Measurements from ENCODE around the gene ELOVL4. TPM values are rescaled to one million over a fixed set of nuclear protein-coding genes. Genes with fewer than 3 reads are reported as not detected.

Gene ELOVL4
- total RNA-seq, 1 donor from 2014 or later = 6.1 TPM

DNA sequence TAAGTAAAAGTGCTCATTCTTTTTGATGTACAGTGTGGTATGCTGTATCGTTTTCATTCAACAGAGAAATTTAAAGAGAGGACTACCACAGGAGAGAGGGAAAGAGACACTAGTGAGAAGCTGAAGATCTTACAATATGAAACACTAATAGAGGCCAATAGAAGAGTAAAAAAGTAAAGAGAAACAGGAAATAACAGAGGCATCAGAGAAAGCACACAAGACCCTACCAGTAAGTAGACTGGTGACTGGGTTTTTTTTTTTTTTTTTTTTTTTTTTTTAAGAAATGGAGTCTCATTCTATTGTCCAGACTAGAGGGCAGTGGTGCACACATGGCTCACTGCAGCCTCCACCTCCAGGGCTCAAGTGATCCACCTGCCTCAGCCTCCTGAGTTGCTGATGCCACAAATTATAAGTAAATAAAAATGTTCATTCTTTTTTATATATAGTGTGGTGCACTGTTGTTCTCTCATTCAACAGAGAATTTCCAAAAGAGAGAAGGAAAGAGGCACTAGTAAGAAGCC, 18.8 kb downstream of the ELOVL4 start:
- no peaks in the 10 kb centered on the region for H3K36me3 ChIP-seq (ENCODE audit: control insufficient read depth, insufficient read depth, low read length)
- DNase-seq (ENCODE audit: low read depth) (no peak), FAIRE-seq (no peak)
- H3K4me3 ChIP-seq (ENCODE audit: low read depth, low read length) = no peak overlapping the region
- H3K27me3 ChIP-seq (ENCODE audit: control insufficient read depth, insufficient read depth, low read length) = no peaks in the 10 kb centered on the region
- TF ChIP-seq, protein P1, sequence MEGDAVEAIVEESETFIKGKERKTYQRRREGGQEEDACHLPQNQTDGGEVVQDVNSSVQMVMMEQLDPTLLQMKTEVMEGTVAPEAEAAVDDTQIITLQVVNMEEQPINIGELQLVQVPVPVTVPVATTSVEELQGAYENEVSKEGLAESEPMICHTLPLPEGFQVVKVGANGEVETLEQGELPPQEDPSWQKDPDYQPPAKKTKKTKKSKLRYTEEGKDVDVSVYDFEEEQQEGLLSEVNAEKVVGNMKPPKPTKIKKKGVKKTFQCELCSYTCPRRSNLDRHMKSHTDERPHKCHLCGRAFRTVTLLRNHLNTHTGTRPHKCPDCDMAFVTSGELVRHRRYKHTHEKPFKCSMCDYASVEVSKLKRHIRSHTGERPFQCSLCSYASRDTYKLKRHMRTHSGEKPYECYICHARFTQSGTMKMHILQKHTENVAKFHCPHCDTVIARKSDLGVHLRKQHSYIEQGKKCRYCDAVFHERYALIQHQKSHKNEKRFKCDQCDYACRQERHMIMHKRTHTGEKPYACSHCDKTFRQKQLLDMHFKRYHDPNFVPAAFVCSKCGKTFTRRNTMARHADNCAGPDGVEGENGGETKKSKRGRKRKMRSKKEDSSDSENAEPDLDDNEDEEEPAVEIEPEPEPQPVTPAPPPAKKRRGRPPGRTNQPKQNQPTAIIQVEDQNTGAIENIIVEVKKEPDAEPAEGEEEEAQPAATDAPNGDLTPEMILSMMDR (IDR thresholded peaks at IDR 0.05; ENCODE audit: insufficient read depth, low read length, severe bottlenecking) = no peak

DNA sequence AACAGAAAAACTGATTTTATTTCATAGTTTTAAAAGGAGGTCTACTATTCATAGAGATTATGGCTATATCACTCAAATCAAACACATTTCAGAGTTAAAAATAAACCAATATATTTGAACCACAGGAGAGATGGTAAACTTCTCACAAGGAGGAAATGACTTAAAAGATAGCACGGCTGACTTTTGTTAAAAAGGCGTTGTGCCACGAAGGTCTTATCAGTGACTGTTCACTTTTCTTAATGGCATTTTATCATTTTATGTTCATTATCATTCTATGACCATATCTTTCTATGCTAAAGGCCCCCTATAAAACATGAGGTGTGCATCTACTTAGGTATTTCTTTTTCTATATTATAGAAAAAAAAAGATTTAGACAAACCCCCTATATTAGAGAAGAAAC, 19.6 kb downstream of the ELOVL4 start:
- TF ChIP-seq, protein P1 (IDR thresholded peaks at IDR 0.05; ENCODE audit: insufficient read depth, low read length, severe bottlenecking) = no peak
- Histone ChIP-seq H3K27me3 (ENCODE audit: control insufficient read depth, insufficient read depth, low read length) (no peaks in the 10 kb centered on the region), H3K36me3 (ENCODE audit: control insufficient read depth, insufficient read depth, low read length) (no peaks in the 10 kb centered on the region), H3K4me3 (ENCODE audit: low read depth, low read length) (no peak overlapping the region)
- DNase-seq (ENCODE audit: low read depth) = no peak
- FAIRE-seq = no peak

DNA sequence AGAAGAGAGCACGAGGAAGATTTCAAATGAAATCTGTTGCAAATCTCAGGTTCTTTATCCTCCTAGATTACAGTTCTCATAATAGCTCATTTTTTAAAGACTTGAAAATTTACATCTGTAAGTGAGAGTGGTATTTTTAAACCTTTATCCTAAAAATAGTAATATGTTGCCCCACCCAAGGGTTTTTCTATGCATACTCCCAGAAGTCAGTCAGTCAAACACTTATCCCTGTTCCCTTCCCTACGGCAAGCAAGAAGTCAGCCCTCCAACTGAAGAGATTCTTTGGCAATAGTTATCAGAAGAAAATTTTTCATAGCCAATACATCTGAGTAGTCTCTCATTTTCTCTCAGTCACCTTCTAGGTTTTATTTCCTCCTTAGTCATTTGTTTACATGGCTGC, 24.1 kb downstream of the ELOVL4 start:
- TF ChIP-seq, protein P1 (IDR thresholded peaks at IDR 0.05; ENCODE audit: insufficient read depth, low read length, severe bottlenecking) = no peak

DNA sequence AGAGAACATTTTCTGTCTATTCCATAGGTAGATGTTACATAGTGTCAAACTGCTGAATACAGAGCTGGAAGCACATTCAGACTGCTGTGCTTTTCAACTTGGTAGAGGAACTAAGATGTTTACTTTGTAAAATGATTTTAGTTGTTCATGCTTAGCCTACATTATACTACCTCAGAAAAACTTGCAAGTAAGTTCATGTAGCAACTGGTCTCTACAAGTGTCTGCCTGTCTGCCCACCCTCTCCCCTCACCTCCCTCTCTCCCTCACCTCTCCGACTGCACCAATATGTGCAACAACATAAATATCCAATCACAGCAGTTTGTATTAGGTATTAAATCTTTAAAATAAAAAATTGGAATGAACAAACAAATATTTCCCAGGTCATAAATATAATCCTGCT, 25.3 kb downstream of the ELOVL4 start:
- Histone ChIP-seq H3K4me3 (ENCODE audit: low read depth, low read length) (no peak overlapping the region), H3K27me3 (ENCODE audit: control insufficient read depth, insufficient read depth, low read length) (no peaks in the 10 kb centered on the region), H3K36me3 (ENCODE audit: control insufficient read depth, insufficient read depth, low read length) (no peaks in the 10 kb centered on the region)
- FAIRE-seq (no peak), DNase-seq (ENCODE audit: low read depth) (peak; percentile 69)
- TF ChIP-seq, protein P1 (IDR thresholded peaks at IDR 0.05; ENCODE audit: insufficient read depth, low read length, severe bottlenecking) = no peak

More for the DNA sequence above, 24.1 kb downstream of the ELOVL4 start:
- no peak overlapping the region for H3K4me3 ChIP-seq (ENCODE audit: low read depth, low read length)
- no peaks in the 10 kb centered on the region for H3K36me3 ChIP-seq (ENCODE audit: control insufficient read depth, insufficient read depth, low read length)
- no peaks in the 10 kb centered on the region for H3K27me3 ChIP-seq (ENCODE audit: control insufficient read depth, insufficient read depth, low read length)
- no peak for FAIRE-seq
- DNase-seq (ENCODE audit: low read depth) = no peak

DNA sequence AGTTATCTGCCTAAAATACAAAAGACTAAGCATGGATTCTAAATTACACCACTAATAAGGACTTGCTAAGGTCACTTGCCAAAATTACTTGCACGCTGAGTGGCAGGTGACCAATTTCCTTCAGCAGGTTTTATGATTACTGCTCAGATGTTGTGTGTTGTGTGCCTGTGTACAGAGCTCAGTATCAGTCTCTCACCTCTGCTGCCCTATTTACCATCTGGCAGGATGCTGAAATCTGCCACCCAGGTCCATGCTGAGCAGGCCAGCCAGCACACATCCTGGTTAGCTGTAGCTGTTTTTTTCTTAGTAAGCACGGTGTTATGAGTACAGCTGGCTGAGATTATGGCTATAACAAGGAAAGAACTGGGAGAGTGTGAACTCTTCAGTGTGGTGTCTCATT, 34.0 kb downstream of the ELOVL4 start:
- no peak for FAIRE-seq
- no peak for DNase-seq (ENCODE audit: low read depth)
- H3K36me3 ChIP-seq (ENCODE audit: control insufficient read depth, insufficient read depth, low read length) = no peaks in the 10 kb centered on the region
- TF ChIP-seq, protein P1 (IDR thresholded peaks at IDR 0.05; ENCODE audit: insufficient read depth, low read length, severe bottlenecking) = no peak
- H3K27me3 ChIP-seq (ENCODE audit: control insufficient read depth, insufficient read depth, low read length) = no peaks in the 10 kb centered on the region
- H3K4me3 ChIP-seq (ENCODE audit: low read depth, low read length) = no peak overlapping the region

DNA sequence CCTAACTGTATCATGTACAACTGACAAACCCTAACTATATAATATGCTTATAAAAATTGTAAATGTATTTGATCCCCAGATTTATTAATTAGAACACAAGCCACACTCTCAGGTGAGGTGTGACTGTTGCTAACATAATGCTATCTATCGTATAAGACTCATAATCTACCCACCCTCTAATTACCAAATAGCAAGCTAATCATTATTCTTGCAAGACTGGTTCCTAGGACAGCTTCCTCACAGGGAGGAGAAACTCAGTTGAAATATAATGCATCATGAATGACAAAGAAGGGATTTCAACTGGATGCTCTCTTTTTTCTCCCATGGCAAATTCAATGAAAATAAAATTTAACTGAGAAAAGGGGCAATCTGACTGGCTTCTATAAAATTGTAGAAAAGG, 35.4 kb downstream of the ELOVL4 start:
- H3K27me3 ChIP-seq (ENCODE audit: control insufficient read depth, insufficient read depth, low read length) = no peaks in the 10 kb centered on the region
- TF ChIP-seq, protein P1 (IDR thresholded peaks at IDR 0.05; ENCODE audit: insufficient read depth, low read length, severe bottlenecking) = no peak
- no peak overlapping the region for H3K4me3 ChIP-seq (ENCODE audit: low read depth, low read length)
- peak; percentile 27 for DNase-seq (ENCODE audit: low read depth)
- no peaks in the 10 kb centered on the region for H3K36me3 ChIP-seq (ENCODE audit: control insufficient read depth, insufficient read depth, low read length)
- no peak for FAIRE-seq
